HG03521 (cell line): ENCODE measurements around the gene SDHAF3.
"Not testable (repeated sequence)": the region's sequence is repeated elsewhere in the genome, so short reads cannot be mapped to it uniquely, and the experiment has no call there.

Source experiments
- ATAC-seq: cut with Tn5 transposase; IDR thresholded peaks from one replicate; pipeline ENCODE4 v1.9.1; 2021; ENCODE audit warnings: mild to moderate bottlenecking, moderate library complexity; ENCODE audit not compliant: unreplicated experiment

SDHAF3 gene

DNA sequence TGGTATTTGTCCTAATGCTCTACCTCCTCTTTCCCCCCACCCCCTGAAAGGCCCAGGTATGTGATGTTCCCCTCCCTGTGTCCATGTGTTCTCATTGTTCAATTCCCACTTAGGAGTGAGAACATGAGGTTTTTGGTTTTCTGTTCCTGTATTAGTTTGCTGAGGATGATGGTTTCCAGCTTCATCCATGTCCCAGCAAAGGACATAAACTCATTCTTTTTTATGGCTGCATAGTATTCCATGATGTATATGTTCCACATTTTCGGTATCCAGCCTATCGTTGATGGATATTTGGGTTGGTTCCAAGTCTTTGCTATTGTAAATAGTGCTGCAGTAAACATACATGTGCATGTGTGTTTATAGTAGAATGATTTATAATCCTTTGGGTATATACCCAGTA, 5.6 kb downstream of the SDHAF3 start:
- not testable (repeated sequence) for ATAC-seq

DNA sequence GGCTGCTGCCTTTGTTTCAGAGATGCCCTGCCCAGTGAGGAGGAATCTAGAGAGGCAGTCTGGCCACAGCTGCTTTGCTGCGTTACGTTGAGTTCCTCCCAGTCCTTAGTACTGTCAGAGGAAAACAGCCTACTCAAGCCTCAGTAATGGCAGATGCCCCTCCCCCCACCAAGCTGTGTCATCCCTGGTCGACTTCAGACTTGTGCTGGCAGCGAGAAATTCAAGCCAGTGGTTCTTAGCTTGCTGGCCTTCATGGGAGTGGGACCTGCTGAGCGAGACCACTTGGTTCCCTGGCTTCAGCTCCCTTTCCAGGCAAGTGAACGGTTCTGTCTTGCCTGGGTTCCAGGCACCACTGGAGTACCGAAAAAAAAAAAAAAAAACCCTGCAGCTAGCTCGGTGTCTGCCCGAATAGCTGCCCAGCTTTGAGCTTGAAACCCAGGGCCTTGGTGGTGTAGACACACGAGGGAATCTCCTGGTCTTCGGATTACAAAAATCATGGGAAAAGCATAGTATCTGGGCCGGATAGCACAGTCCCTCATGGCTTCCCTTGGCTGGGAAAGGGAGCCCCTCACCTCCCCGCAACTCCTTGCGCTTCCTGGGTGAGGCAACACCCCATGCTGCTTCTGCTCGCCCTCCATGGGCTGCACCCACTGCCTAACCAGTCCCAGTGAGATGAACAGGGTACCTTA, 9.1 kb downstream of the SDHAF3 start:
- ATAC-seq = no peak

DNA sequence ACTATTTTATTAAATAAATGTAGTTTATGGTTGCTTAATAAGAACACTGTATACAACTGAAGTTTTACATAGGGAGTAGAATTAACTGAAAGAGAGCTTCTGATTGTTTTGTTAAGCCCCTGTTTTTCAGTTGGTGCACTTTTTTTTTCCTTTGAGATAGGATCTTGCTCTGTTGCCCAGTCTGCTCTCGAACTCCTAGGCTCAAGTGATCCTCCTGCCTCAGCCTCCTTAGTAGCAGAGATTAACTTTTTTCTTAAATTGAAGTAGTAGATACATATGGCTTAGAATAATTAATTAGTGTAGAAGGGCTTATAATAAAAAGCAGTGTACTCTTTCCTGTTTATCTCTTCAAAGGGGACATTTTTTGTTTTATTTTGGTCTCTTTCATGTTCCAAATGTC, 11.2 kb downstream of the SDHAF3 start:
- ATAC-seq = no peak

DNA sequence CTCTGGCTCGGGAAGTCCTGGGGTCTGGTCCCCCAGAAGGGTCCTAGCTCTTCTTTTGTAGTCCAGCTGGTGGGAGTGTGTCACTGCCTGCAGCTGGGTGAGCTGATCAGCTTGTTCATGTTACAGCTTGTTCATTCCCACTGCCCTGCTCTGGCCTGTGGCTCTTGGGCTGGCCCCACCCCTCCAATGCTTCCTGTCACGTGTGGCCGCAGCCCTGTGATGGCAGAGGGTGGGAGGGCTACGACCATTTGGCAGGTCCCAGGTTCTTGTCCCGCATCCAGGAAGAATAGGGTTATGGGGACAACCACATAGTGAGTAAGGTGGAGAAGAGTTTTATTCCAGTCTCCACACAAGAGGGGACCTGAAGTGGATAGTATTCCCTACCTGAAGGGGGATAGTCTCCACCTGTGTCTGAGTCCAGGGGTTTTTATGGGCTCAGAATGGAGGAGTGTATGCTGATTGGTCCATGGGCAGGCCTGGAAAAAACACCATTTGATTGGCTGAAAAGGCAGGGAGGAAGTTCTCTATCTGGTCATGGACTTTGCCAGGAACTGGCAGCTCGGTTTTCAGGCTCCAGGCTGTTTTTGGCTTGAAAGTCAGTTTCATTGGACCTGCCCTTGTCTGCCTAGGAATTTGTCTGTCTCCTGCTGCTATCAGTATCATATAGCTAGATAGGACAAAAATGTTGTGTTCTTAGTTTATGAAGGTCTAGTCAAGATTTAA, 13.1 kb downstream of the SDHAF3 start:
- no peak for ATAC-seq

DNA sequence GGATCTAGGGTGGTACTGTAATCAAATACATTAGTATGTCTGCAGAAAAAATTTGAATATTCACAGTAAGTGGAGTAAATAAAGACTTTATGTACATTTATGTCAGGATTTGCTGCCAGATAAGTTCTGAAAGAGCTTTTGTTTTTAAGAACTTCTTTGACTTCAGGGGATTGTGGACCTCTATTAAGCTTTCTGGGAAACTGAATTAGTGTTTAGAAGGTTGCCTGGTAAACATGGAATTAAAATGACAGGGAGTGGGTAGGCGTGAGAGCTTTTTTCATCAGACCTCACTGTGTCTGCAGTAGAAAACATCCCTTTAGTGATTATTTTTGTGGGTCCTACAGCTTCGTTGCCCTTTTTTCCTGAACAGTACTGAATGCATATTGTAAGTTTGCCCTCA, 15.7 kb downstream of the SDHAF3 start:
- no peak for ATAC-seq

DNA sequence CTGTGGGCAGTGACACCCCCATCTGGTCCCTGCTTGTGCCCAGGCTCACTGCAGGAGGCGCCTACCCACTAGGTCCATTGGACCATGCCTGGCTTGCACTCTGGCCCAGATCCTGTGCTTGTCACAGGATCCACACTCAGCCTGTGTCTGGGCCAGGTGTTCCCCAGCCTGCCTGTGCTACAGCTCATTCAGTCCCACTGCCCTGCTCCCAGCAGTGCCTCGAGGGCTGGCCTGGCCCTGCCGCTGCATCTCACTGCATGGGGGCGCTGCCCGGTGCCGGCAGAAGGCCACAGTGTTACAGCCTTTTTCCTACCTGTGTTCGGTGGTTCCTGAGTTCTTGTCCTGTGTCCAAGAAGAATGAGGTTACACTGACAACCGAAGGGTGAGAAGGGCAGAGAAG, 21.3 kb downstream of the SDHAF3 start:
- no peak for ATAC-seq

DNA sequence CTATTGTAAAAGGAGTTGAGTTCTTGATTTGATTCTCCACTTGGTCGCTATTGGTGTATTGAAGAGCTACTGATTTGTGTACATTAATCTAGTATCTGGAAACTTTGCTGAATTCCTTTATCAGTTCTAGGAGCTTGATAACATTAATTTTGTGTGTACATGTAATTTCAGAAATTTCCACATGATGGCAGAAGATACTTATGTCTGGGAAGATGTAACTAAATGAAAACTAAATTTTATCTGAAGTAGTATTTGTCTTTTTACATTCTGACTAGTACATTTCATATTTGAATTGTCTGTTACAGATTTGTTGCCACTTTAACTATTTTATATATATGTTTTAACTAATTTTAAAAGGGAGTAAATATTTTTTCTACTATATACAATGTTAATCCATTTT, 27.6 kb downstream of the SDHAF3 start:
- ATAC-seq = no peak

DNA sequence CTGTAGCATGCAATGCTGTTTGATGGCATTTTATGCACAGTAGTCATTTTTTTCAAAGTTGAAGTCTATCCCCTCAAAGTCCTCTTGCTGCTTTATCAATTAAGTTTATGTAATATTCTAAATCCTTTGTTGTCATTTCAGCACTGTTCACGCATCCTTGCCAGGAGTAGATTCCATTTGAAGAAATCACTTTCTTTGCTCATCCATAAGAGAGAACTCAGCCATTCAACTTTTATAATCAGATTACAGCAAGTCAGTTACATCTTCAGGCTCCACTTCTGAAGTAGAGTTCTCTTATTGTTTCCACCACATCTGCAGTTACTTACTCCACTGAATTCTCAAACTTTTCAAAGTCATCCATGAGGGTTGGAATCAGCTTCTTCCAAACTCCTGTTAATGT, 32.3 kb downstream of the SDHAF3 start:
- ATAC-seq = no peak

DNA sequence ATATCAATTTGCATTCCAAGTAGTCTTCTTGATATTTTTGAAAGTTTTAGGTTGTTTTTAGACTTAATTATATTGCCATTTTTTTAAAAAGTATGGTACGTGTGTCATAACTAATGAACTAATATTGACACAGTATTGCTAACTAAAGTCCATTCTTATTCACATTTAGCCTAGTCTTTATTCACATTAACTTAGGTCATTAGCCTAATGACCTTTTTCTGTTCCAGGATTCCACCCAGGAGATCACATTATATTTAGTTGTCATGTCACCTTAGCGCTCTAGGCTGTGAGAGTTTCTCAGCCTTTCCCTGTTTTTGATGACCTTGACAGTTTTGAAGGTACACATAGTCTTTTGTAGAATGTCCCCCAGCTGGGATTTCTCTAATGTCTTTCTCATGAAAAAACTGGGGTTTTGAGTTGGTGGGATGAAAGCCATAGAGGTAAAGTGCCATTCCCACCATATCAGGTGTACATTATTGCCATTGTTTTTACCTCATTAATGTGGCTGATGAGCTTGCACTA, 38.5 kb downstream of the SDHAF3 start:
- no peak for ATAC-seq

DNA sequence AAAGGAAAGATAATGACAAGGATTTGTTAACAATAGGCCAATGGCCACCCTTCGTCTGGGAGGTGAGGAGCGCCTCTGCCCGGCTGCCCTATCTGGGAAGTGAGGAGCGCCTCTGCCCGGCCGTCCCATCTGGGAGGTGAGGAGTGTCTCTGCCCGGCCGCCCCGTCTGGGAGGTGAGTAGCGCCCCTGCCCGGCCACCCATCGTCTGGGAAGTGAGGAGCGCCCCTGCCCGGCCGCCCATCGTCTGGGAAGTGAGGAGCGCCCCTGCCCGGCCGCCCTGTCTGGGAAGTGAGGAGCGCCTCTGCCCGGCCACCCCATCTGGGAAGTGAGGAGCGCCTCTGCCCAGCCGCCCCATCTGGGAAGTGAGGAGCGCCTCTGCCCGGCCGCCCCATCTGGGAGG, 42.5 kb downstream of the SDHAF3 start:
- not testable (repeated sequence) for ATAC-seq

DNA sequence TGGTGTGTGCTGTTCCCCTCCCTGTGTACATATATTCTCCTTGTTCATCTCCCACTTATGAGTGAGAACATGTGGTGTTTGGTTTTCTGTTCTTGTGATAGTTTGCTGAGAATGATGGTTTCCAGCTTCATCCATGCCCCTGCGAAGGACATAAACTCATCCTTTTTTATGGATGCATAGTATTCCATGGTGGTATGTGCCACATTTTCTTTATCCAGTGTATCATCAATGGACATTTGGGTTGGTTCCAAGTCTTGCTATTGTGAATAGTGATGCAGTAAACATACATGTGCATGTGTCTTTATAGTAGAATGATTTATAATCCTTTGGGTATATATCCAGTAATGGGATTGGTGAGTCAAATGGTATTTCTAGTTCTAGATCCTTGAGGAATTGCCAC, 44.1 kb downstream of the SDHAF3 start:
- not testable (repeated sequence) for ATAC-seq

DNA sequence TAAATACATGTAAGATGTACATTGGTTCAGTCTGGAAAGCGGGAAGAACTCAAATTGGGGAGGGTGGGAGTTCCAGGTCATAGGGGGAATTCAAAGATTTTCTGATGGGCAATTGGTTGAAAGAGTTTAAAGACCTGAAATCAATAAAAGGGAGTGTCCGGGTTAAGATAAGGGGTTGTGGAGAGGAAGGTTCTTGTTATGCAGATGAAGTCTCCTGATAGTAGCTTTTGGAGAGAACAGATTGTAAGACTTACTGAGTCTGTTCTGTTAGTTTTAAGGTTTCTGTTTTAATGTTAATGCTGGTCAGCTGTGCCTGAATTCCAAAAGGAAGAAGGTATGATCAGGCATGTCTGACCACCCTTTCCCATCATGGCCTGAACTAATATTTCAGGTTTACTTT, 48.8 kb downstream of the SDHAF3 start:
- ATAC-seq = no peak

DNA sequence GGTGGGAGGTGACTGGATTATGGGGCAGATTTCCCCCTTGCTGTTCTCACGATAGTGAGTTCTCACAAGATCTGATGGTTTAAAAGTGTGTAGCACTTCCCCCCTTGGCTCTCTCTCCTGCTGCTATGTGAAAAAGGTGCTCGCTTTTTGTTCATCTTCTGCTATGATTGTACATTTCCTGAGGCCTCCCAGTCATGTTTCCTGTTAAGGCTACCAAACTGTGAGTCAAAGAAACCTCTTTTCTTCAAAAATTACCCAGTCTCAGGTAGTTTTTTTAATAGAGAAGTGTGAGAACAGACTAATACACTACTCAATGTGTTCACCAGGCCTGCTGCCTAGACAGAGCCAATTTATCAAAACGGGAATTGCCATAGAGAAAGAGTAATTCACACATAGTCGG, 49.7 kb downstream of the SDHAF3 start:
- ATAC-seq = no peak

DNA sequence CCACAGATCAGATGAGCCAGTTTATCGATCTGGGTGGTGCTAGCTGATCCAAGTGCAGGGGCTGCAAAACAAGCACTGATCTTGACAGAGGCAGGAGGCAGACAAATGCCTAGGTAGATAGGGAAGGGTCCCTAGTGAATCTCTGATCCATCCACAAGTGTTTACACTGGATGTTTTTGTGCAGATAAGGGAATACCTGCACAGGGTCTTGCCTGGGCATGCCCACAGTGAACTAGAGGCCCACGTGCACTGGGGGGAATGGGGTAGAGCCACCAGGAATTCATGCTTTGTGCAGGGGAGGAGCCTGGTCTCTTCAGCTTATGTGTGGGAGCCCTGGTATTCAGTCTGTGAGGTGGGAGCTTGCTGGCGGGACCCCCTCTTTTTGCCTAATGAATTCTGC, 50.3 kb downstream of the SDHAF3 start:
- ATAC-seq = no peak

DNA sequence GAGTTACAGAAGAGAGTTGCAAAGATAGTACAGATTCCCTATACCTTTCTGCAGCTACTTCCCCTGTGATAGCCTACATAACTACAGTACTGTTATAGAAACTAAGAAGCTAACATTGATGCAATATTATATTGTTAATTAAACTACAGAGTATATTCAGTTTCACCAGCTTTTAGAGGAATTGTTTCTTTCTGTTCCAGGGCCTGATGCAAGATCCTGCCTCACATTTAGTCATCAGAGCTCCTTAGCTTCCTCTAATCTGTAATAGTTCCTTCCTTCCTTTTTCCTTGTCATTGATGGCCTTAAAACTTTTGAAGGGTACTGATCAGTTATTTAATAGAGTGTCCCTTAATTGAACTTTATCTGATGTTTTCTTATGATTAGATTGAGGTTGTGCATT, 56.8 kb downstream of the SDHAF3 start:
- ATAC-seq = no peak

DNA sequence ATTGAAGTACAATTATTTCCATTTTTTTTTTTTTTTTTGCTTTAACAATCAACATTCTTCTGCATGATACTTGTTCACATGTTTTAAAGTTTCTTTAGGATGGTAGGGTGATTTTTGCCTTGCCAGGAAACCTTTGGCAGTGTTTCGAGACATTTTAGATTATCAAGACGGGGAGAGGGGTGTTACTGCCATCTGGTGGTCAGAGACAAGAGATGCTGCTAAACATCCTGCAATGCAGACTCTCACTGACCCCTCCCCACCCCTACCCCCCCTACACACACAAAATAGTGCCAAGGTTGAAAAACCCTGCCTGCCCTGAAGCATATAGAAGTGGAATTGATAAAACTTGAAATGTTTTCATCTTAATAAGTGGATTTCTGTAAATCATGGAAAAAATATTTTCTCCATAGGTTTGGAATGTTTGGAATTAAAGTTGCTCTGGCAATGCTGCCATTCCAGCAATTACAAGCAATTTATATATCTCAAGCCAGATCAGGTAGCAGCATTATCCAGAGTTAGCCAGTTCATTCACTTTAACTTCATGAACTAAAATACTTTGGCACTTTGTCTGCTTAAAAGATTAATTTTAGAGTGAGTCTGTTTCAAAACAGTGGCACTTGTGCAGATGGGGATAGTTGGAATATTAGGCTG, 62.1 kb downstream of the SDHAF3 start:
- peak; percentile 78 for ATAC-seq

DNA sequence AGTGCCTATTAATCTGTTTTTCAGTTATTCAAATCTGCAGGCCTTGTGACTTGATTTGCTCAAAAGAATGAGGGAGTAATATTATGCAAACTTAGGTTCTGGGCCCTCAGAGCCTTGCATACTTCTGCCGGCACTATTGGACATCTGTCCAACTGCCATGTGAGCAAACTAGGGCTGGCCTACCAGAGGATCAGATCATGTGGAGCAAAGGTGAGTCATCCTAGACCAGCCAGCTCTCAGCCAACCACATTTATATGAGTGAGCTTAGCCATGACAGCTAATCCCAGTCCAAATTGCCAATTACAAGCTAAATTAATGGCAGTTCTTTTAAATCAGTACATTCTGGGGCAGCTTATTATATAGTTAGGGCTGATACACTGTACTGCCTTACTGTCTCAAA, 69.6 kb downstream of the SDHAF3 start:
- no peak for ATAC-seq

DNA sequence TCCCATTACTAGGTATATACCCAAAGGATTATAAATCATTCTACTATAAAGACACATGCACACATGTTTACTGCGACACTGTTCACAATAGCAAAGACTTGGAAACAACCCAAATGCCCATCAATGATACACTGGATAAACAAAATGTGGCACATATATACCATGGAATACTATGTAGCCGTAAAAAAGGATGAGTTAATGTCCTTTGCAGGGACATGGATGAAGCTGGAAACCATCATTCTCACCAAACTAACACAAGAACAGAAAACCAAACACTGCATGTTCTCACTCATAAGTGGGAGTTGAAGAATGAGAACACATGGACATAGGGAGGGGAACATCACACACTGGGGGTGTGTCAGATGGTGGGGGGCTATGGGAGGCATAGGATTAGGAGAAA, 78.7 kb downstream of the SDHAF3 start:
- ATAC-seq = not testable (repeated sequence)

DNA sequence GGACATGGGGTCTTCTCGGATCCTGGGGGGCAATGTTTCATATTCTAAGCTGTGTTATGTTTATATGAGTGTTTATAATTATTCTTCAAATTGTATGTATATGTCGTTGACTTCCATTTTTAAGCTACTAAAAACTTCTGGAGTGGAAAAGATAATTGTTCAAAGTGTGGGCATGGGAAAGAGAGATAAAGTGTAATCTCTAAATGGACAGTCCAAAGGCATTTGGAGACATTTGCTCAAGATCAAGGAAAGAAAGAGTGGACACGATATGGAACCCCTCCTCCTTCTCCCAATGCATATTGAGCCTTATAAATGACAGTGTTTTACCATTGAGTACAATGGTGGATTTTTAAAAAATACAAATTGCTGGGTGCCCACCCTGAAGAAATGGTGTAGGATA, 81.1 kb downstream of the SDHAF3 start:
- no peak for ATAC-seq

DNA sequence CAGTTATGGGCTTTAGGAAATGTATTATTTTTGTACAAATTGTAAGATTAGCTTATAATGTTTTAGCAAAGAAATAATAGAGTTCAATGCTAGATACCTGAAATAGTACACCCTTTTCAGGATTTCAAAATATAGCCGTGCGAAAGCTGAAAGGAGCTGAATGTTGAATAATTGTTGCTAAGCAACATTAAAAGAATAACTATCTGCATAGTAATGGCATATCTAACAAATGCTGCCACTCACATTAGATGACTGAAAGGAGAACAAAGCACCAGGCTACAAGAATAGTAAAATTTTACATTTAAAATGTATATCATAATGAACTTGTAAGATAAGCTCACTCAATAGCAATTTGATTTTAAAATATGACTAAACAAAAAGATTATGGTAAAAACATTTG, 82.5 kb downstream of the SDHAF3 start:
- no peak for ATAC-seq

DNA sequence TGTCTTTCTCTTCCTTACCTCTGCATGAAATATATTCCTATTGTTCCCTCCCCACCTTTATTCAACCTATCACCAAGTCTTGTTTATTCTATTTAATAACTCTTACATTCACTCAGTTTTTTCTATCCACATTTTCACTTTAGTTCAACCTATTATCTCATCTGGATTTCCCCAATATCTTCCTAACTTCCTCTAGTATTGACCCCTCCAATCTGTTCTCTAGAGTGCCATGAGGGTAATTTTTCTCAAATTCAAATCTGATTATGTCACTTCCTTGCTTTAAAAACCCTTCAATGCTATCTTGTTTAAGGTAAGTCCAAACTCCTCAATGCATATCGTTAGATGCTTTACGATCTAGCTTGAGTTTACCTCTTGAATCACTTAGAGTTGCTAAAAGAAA, 86.5 kb downstream of the SDHAF3 start:
- no peak for ATAC-seq

DNA sequence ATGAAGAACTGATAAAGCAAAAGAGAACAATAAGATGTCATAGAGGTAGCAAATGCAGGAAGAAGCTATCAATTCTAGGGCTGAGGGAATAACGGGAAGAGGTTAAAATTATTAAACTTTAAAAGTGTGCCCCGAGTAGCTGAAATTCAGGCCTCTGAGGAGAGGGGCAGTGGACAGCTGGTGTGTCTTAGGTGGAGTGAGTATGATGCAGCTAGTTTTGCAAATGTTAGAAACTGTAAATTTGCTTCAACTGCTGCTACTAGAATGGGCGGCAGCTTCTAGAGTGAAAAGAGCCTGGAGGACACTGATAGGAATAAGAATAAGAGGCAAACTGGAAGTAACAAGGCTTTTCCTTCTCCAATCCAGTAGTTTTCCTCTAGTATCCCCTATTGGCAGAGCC, 87.3 kb downstream of the SDHAF3 start:
- no peak for ATAC-seq
